Fibroblast of skin of scalp (primary cell): ENCODE data around the gene ACTA1.
"Not testable (repeated sequence)": the region's sequence is repeated elsewhere in the genome, so short reads cannot be mapped to it uniquely, and the experiment has no call there.

Experiments used
- DNase-seq: peaks from one replicate; pipeline ENCODE4 v3.0.0-alpha.2; 2013

The ACTA1 gene

GRCh38 chr1:229440851-229441537 lies 7.1 kb upstream of the ACTA1 start:
- peak; percentile 77 for DNase-seq

- no peak for DNase-seq
Observed at GRCh38 chr1:229438021-229438420, 4.1 kb upstream of the ACTA1 start.

GRCh38 chr1:229437443-229437842 lies 3.5 kb upstream of the ACTA1 start:
- peak; percentile 31 for DNase-seq

GRCh38 chr1:229436201-229436600 lies 2.3 kb upstream of the ACTA1 start:
- DNase-seq = no peak

DNA sequence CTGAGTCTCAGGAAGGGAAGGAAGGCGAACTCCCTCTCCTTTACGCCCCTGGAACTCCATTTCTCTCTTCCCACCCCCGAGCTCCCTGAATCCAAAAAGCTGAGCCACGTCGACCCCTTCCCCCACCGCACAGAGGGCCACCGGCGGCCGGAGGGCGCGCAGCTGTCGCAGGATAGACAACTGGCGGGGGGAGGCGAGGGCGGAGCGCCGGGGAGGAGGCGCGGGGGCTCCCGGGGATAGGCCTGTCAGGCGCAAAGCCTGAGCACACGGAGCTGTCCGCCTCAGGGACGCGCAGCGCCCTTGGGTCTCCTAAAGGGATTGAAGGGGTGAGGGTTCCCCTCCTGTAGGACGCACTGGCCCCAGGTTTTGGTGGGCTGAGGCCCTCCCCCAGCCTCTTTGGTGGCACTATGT lies 752 bp upstream of the ACTA1 start:
- DNase-seq = no peak

- no peak for DNase-seq
Observed at GRCh38 chr1:229433364-229434004, 410 bp downstream of the ACTA1 start.

DNA sequence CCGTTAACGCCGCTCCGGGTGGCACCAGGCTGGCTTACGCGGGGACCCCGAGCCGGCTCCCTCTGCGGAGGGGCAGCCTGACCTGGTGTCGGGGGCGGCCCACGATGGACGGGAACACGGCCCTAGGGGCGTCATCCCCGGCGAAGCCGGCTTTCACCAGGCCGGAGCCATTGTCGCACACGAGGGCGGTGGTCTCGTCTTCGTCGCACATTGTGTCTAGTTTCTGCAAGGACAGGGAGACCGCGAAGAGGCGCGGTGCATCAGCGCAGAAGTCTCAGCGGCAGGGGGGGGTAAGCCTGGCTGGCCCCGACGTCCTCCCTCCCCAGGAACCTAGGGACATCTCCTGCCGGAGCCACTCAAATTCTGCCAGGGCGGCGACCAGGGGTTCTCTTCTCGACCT lies 989 bp downstream of the ACTA1 start:
- DNase-seq = no peak

GRCh38 chr1:229432116-229432461 lies 1.8 kb downstream of the ACTA1 start:
- DNase-seq = no peak

DNA sequence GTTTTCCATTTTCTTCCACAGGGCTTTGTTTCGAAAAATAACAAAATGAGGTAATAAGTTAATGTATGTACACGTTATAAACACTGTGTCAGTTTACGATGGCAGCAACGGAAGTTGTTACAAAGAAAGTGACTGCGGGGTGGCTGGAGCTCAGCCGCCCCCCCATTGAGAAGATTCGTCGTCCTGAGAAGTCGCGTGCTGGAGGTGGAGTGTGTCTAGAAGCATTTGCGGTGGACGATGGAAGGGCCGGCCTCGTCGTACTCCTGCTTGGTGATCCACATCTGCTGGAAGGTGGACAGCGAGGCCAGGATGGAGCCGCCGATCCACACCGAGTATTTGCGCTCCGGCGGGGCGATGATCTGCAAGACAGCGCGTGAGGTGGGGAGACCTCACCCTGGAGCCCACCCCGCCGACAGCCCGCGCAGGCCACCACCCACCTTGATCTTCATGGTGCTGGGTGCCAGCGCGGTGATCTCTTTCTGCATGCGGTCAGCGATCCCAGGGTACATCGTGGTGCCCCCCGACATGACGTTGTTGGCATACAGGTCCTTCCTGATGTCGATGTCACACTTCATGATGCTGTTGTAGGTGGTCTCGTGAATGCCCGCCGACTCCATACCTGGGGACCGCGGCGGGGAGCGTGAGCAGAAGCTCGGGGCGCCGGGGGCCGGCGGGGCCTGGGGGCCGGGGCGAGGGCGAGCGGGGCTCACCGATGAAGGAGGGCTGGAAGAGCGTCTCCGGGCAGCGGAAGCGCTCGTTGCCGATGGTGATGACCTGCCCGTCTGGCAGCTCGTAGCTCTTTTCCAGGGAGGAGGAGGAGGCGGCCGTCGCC lies 2.4 kb downstream of the ACTA1 start:
- DNase-seq = no peak

- peak; percentile 65 for DNase-seq
Observed at GRCh38 chr1:229430761-229431283, 3.1 kb downstream of the ACTA1 start.

DNA sequence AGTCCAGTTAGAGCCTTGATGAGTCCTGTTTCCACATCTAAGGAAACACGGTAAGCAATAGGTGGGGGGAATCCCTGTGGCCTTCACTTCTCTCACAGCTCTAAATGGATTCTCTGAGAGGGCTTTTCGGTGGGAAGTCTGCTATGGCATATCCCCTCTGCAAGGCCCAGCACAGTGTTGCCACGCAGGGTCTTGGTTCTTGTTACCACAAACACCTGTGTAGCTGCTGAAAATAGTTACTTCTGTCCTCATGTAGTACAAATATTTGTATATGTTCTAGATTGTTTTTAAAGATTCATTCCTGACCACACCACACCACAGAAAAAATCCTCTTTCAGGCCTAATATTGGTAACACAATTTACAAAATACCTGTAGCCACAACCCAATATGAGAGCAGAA lies 5.6 kb downstream of the ACTA1 start:
- DNase-seq = no peak

- no peak for DNase-seq
Observed at GRCh38 chr1:229427572-229427971, 6.3 kb downstream of the ACTA1 start.

- DNase-seq = no peak
Observed at GRCh38 chr1:229425564-229426159, 8.2 kb downstream of the ACTA1 start.

DNA sequence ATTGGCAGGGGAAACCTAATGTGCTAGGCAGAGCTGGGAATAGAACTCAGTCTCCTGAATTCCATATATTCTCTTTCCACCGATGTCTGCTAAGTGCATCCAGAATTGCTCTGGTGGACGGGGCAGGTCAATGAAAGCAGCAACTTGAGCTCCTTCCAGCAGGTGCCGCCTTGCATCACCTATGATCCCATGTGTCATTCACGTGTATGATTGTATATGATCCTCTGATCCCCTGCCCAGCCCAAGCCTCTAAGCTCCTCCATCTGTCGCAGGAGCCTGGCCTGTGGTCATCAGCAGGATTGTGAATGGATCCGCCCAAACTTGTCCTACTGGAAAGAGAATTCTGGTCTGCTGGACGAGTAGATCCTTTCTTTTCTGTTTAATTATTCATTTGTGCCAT lies 13.1 kb downstream of the ACTA1 start:
- DNase-seq = no peak

- no peak for DNase-seq
Observed at GRCh38 chr1:229420224-229420623, 13.7 kb downstream of the ACTA1 start.

DNA sequence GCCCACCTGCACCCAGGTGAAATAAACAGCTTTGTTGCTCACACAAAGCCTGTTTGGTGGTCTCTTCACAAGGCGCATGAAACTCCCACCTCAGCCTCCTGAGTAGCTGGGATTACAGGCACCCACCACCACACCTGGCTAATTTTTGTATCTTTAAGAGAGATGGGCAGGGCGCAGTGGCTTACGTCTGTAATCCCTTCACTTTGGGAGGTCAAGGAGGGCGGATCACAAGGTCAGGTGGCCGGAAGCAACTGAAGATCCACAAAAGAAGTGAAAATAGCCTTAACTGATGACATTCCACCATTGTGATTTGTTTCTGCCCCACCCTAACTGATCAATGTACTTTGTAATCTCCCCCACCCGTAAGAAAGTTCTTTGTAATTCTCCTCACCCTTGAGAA lies 15.3 kb downstream of the ACTA1 start:
- DNase-seq = not testable (repeated sequence)

DNA sequence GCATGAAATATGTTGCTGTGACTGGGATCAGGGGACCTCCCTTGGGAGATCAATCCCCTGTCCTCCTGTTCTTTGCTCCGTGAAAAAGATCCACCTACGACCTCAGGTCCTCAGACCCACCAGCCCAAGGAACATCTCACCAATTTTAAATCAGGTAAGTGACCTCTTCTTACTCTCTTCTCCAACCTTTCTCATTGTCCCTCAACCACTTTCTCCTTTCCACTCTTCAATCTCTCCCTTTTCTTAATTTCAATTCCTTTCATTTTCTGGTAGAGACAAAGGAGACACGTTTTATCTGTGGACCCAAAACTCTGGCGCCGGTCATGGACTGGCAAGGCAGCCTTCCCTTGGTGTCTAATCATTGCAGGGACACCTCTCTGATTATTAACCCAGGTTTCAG lies 21.1 kb downstream of the ACTA1 start:
- DNase-seq = not testable (repeated sequence)

DNA sequence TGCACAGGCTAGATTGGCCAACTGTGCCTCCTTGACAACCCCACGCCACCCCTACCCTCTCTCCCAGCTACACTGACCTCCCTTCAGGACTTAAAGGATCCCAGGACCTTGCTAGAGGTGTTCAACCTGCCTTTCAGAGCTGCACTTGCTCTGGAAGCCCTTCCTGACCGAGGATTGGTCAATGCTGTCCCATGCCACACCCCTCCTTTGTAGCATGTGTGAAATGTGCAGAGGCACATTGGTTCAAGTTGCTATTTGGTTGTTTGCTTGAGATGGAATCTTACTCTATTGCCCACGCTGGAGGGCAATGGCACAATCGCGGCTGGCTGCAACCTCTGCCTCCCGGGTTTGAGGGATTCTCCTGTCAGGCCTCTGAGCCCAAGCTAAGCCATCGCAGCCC lies 21.8 kb downstream of the ACTA1 start:
- DNase-seq = no peak

GRCh38 chr1:229411434-229412055 lies 22.3 kb downstream of the ACTA1 start:
- no peak for DNase-seq

GRCh38 chr1:229410692-229411433 lies 23.0 kb downstream of the ACTA1 start:
- peak; percentile 65 for DNase-seq

GRCh38 chr1:229410370-229410691 lies 23.6 kb downstream of the ACTA1 start:
- no peak for DNase-seq
